LNCaP clone FGC (cell line): ENCODE results near the gene MSL3.

Experiments
- DNase-seq: peaks from one replicate; pipeline ENCODE4 v3.0.0-alpha.2; 2011; ENCODE audit warnings: low read depth
- H3K4me3 ChIP-seq: 2 replicates; pipeline ENCODE4 v1.5.1; 2011; ENCODE audit warnings: mild to moderate bottlenecking, low read depth, low read length, control low read depth
- CTCF ChIP-seq: IDR thresholded peaks from 2 replicates; pipeline ENCODE4 v1.5.1; 2012; ENCODE audit warnings: mild to moderate bottlenecking; ENCODE audit not compliant: control insufficient read depth, insufficient read depth; ENCODE audit errors: extremely low read depth

The MSL3 gene

DNA sequence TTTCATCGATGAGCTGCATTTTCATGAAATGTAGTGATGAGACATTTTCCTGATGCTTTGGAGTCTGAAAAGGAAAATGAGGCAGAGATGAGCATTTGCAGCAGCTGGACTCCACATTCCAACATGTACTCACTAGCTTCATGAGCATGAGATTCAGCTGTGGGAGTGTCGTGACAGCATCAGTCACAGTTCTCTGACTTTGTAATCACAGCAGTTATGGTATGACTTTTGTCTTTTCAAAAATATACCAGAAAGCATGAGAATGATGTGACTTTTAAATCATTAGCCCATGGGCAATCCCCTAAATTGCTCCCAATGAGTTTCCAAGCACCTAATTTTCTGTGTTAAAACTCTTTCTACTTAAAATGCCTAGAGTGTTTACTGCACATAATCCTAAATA is 18.3 kb upstream of the MSL3 start:
- DNase-seq = no peak
- no peak overlapping the region for H3K4me3 ChIP-seq
- TF ChIP-seq CTCF = no peak

- H3K4me3 ChIP-seq = no peak overlapping the region
- DNase-seq = no peak
- no peak for TF ChIP-seq CTCF
Observed at GRCh38 chrX:11740794-11741193, 17.2 kb upstream of the MSL3 start.

GRCh38 chrX:11741574-11741973 is 16.5 kb upstream of the MSL3 start:
- H3K4me3 ChIP-seq = no peak overlapping the region
- no peak for TF ChIP-seq CTCF
- DNase-seq = no peak

- TF ChIP-seq CTCF = no peak
- H3K4me3 ChIP-seq = no peak overlapping the region
- DNase-seq = no peak
Observed at GRCh38 chrX:11745881-11746280, 12.2 kb upstream of the MSL3 start.

GRCh38 chrX:11750046-11750445 is 8.0 kb upstream of the MSL3 start:
- H3K4me3 ChIP-seq = no peak overlapping the region
- TF ChIP-seq CTCF = no peak
- no peak for DNase-seq

- H3K4me3 ChIP-seq = no peak overlapping the region
- TF ChIP-seq CTCF = no peak
- DNase-seq = no peak
Observed at GRCh38 chrX:11750694-11751093, 7.3 kb upstream of the MSL3 start.

GRCh38 chrX:11751261-11751660 is 6.8 kb upstream of the MSL3 start:
- H3K4me3 ChIP-seq = no peak overlapping the region
- TF ChIP-seq CTCF = no peak
- DNase-seq = no peak
